SK-N-SH (cell line): Measurements from ENCODE around the gene CLCA4. TPM values are rescaled to one million over a fixed set of nuclear protein-coding genes. Genes with fewer than 3 reads are reported as not detected.

Experiments used
- CTCF ChIA-PET: fragments of 300-600, 350-600 bp; formaldehyde crosslinking; extraction: SDS; loops from one replicate; lab custom pipeline; 2021; lab: Yijun Ruan, JAX
- POLR2A ChIA-PET: fragments of 350-600 bp; sonication (Branson Sonifier 250); formaldehyde crosslinking; extraction: SDS; loops from one replicate; lab custom pipeline; 2020; ENCODE audit warnings: antibody characterized with exemption, inconsistent platforms; lab: Yijun Ruan, JAX
- DNase-seq: peaks from one replicate; pipeline ENCODE4 v3.0.0; 2012
- H2AFZ ChIP-seq: fragments of 200-600 bp; sonication (generic); 2 replicates; pipeline ENCODE4 v1.8.1; 2016; ENCODE audit warnings: antibody characterized with exemption, mild to moderate bottlenecking, low read depth
- H3F3A ChIP-seq: fragments of 200-600 bp; sonication (generic); replicated peaks from 2 replicates; pipeline ENCODE3; 2016; ENCODE audit warnings: antibody characterized with exemption, mild to moderate bottlenecking; ENCODE audit not compliant: insufficient read depth
- H3K27ac ChIP-seq, 2 experiments: fragments of 200-500 bp in 1 of 2; fragments of 200-600 bp in 1 of 2; sonication (Bioruptor generic) in 1 of 2; sonication (generic), shearing (Covaris generic) in 1 of 2; 2 replicates each; pipeline versions ENCODE4 v1.5.1 to v1.6.1; 2014 to 2016; ENCODE audit warnings: low read depth in 2 of 2, inconsistent platforms in 1 of 2, low read length in 1 of 2, mild to moderate bottlenecking in 1 of 2, mixed read lengths in 1 of 2
- H3K27me3 ChIP-seq: fragments of 200-600 bp; sonication (generic), shearing (Covaris generic); 2 replicates; pipeline ENCODE4 v1.6.1; 2016; ENCODE audit warnings: mixed run types; ENCODE audit not compliant: insufficient read depth
- H3K36me3 ChIP-seq, 2 experiments: fragments of 200-500 bp in 1 of 2; fragments of 200-600 bp in 1 of 2; sonication (Bioruptor generic) in 1 of 2; sonication (generic) in 1 of 2; replicated peaks in 1 of 2; 2 replicates each; pipeline versions ENCODE3 to v1.5.1; 2014 to 2016; ENCODE audit warnings: low read length in 1 of 2, mild to moderate bottlenecking in 1 of 2; ENCODE audit not compliant: insufficient read depth in 2 of 2, control insufficient read depth in 1 of 2
- H3K4me1 ChIP-seq, 2 experiments: fragments of 200-500 bp in 1 of 2; fragments of 200-600 bp in 1 of 2; sonication (Bioruptor generic) in 1 of 2; sonication (generic), shearing (Covaris generic) in 1 of 2; 2 replicates each; pipeline versions ENCODE4 v1.5.1 to v1.6.1; 2014 to 2016; ENCODE audit warnings: low read depth in 1 of 2, low read length in 1 of 2, mixed run types in 1 of 2; ENCODE audit not compliant: insufficient read depth in 2 of 2, control insufficient read depth in 1 of 2
- H3K4me2 ChIP-seq: fragments of 200-600 bp; sonication (generic), shearing (Covaris generic); 2 replicates; pipeline ENCODE4 v1.6.1; 2017; ENCODE audit warnings: mixed run types
- H3K4me3 ChIP-seq, 2 experiments: fragments of 200-500 bp in 1 of 2; fragments of 200-600 bp in 1 of 2; sonication (Bioruptor generic) in 1 of 2; sonication (generic), shearing (Covaris generic) in 1 of 2; 2 replicates each; pipeline versions ENCODE4 v1.5.1 to v1.8.1; 2014 to 2016; ENCODE audit warnings: low read depth in 2 of 2, inconsistent platforms in 1 of 2, low read length in 1 of 2, mild to moderate bottlenecking in 1 of 2, mixed read lengths in 1 of 2, moderate library complexity in 1 of 2
- H3K79me2 ChIP-seq: fragments of 200-600 bp; sonication (generic); 2 replicates; pipeline ENCODE4 v1.8.1; 2017; ENCODE audit warnings: mild to moderate bottlenecking; ENCODE audit not compliant: insufficient read depth
- H3K9ac ChIP-seq: fragments of 200-600 bp; sonication (generic); 2 replicates; pipeline ENCODE4 v1.6.1; 2017; ENCODE audit warnings: mixed run types
- H3K9me2 ChIP-seq: fragments of 200-600 bp; sonication (generic); 2 replicates; pipeline ENCODE4 v1.6.1; 2017; ENCODE audit warnings: mixed run types
- H3K9me3 ChIP-seq: fragments of 200-600 bp; sonication (generic); 2 replicates; pipeline ENCODE4 v1.6.1; 2017; ENCODE audit warnings: mixed run types, mild to moderate bottlenecking, moderate library complexity
- H4K20me1 ChIP-seq: fragments of 200-600 bp; sonication (generic); 2 replicates; pipeline ENCODE4 v1.6.1; 2017; ENCODE audit warnings: mild to moderate bottlenecking, mixed run types; ENCODE audit not compliant: insufficient read depth
- CHD2 ChIP-seq: fragments of 150-350 bp; IDR thresholded peaks from 2 replicates; pipeline ENCODE4 v1.6.1; 2018; ENCODE audit warnings: low read length; ENCODE audit not compliant: partially characterized antibody
- ELF1 ChIP-seq: IDR thresholded peaks from 2 replicates; pipeline ENCODE4 v1.4.0; 2012
- EZH2phosphoT487 ChIP-seq: fragments of 200-600 bp; sonication (generic); IDR thresholded peaks from 2 replicates; pipeline ENCODE4 v1.6.1; 2017; ENCODE audit warnings: low read depth, mixed run types, mild to moderate bottlenecking, antibody characterized with exemption, moderate library complexity, borderline replicate concordance
- FOSL2 ChIP-seq: IDR thresholded peaks from 2 replicates; pipeline ENCODE4 v1.4.0; 2012; ENCODE audit warnings: low read depth, mild to moderate bottlenecking, moderate library complexity, borderline replicate concordance
- GABPA ChIP-seq: IDR thresholded peaks from 2 replicates; pipeline ENCODE4 v1.4.0; 2012; ENCODE audit warnings: low read depth, mild to moderate bottlenecking
- JUND ChIP-seq: IDR thresholded peaks from 2 replicates; pipeline ENCODE4 v1.4.0; 2012
- MXI1 ChIP-seq: IDR thresholded peaks from 2 replicates; pipeline ENCODE4 v1.6.1; 2012; ENCODE audit warnings: mild to moderate bottlenecking, low read depth, low read length, improper control_type of control experiment
- NFIC ChIP-seq: IDR thresholded peaks from 2 replicates; pipeline ENCODE4 v1.4.0; 2012; ENCODE audit warnings: borderline replicate concordance
- NRF1 ChIP-seq: IDR thresholded peaks from 2 replicates; pipeline ENCODE4 v1.6.1; 2012; ENCODE audit warnings: low read depth, mild to moderate bottlenecking, low read length
- RAD21 ChIP-seq: IDR thresholded peaks from 2 replicates; pipeline ENCODE4 v1.6.1; 2012; ENCODE audit warnings: mild to moderate bottlenecking, low read length
- RCOR1 ChIP-seq: fragments of 150-350 bp; IDR thresholded peaks from 2 replicates; pipeline ENCODE4 v1.6.1; 2017; ENCODE audit warnings: antibody characterized with exemption, low read length
- RFX5 ChIP-seq: IDR thresholded peaks from 2 replicates; pipeline ENCODE4 v1.6.1; 2012; ENCODE audit warnings: mild to moderate bottlenecking, improper control_type of control experiment, low read length
- RXRA ChIP-seq: IDR thresholded peaks from 2 replicates; pipeline ENCODE4 v1.4.0; 2012; ENCODE audit warnings: low read depth, mild to moderate bottlenecking, borderline replicate concordance
- SIN3A ChIP-seq: IDR thresholded peaks from 2 replicates; pipeline ENCODE4 v1.6.1; 2012; ENCODE audit warnings: low read depth, mild to moderate bottlenecking, low read length, moderate library complexity, borderline replicate concordance
- TAF1 ChIP-seq: IDR thresholded peaks from 2 replicates; pipeline ENCODE4 v1.6.1; 2012; ENCODE audit warnings: low read depth, mild to moderate bottlenecking, low read length, moderate library complexity, borderline replicate concordance
- TEAD4 ChIP-seq: IDR thresholded peaks from 2 replicates; pipeline ENCODE4 v1.4.0; 2012; ENCODE audit warnings: mild to moderate bottlenecking, borderline replicate concordance; ENCODE audit not compliant: insufficient read depth
- WGBS: methylation state at CpG from one replicate; pipeline ENCODE4 v1.1.6; 2017; ENCODE audit warnings: low lambda C conversion rate; 5-methylcytosine and 5-hydroxymethylcytosine counted together
- polyA plus RNA-seq, 3 experiments: library from polyadenylated mRNA; depleted of rRNA; stranded (reverse); fragments of >200 nt; gene quantifications; 2 replicates each; pipeline ENCODE4 v1.2.3, GENCODE V29; 2012
- TF ChIP-seq, protein P1 (sequence below): IDR thresholded peaks from 2 replicates; pipeline ENCODE4 v1.6.1; 2012; ENCODE audit warnings: mild to moderate bottlenecking, low read depth, low read length, moderate library complexity
- TF ChIP-seq, protein P2 (sequence below): IDR thresholded peaks from 2 replicates; pipeline ENCODE4 v1.4.0; 2012; ENCODE audit warnings: low read depth
- TF ChIP-seq, protein P3 (sequence below): fragments of 150-350 bp; IDR thresholded peaks from 2 replicates; pipeline ENCODE4 v1.6.1; 2017; ENCODE audit warnings: antibody characterized with exemption, low read length, low read depth, borderline replicate concordance

CLCA4 gene
- polyA plus RNA-seq, 1 of the 3 experiments (the other 2 are of a cell fraction): not detected

DNA sequence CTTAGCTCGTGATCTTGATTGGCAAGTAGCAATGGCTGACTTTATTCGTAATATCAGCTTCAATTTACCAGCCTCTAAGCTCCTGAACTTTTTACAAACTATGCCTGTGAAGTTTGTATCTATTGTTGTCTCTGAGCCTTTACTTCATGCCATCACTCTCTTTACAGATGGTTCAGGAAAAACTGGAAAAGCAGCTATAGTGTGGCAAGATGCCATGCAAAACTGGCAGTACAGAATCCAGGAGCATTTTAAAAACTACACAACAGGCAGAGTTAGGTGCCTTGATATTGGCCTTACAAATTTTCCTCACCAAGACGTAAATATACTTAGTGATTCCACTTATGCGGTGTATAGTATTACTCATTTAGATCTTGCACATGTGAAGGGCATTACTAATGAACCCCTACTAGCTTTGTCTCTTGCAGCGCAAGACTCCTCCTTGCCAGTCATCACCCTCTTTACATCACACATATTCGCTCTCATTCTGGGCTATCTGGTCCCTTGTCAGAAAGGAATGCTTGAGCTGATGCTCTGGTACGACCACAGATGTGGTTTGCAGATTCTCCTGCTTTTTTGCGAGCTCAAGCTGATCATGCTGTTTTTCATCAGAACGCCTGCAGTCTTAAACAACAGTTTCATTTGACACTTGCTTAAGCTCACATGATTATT lies 41.8 kb upstream of the CLCA4 start:
- no peaks in the 10 kb centered on the region for H3K36me3 ChIP-seq
- no peak overlapping the region for H3K27ac ChIP-seq
- H3F3A ChIP-seq: peaks cover 5% of the 10 kb centered on the region
- no peak overlapping the region for H3K4me2 ChIP-seq
- no peaks in the 10 kb centered on the region for H3K9me3 ChIP-seq
- DNase-seq: no peak
- no peaks in the 10 kb centered on the region; a peak in 1 of 4 replicates for H3K4me1 ChIP-seq
- H3K4me3 ChIP-seq: no peak overlapping the region
- no peaks in the 10 kb centered on the region for H3K27me3 ChIP-seq
- H3K9ac ChIP-seq: no peak overlapping the region
- no peaks in the 10 kb centered on the region for H3K79me2 ChIP-seq
- no peaks in the 10 kb centered on the region for H4K20me1 ChIP-seq
- no peak overlapping the region for H2AFZ ChIP-seq
- POLR2A ChIA-PET: no interaction called here
- TF ChIP-seq RXRA (no peak), SIN3A (no peak), RCOR1 (no peak), FOSL2 (no peak), GABPA (no peak), RFX5 (no peak), CHD2 (no peak), EZH2phosphoT487 (no peak), RAD21 (no peak), NFIC (no peak), MXI1 (no peak), ELF1 (no peak), TEAD4 (no peak), TAF1 (no peak), NRF1 (no peak), JUND (no peak)
- TF ChIP-seq, protein P1, sequence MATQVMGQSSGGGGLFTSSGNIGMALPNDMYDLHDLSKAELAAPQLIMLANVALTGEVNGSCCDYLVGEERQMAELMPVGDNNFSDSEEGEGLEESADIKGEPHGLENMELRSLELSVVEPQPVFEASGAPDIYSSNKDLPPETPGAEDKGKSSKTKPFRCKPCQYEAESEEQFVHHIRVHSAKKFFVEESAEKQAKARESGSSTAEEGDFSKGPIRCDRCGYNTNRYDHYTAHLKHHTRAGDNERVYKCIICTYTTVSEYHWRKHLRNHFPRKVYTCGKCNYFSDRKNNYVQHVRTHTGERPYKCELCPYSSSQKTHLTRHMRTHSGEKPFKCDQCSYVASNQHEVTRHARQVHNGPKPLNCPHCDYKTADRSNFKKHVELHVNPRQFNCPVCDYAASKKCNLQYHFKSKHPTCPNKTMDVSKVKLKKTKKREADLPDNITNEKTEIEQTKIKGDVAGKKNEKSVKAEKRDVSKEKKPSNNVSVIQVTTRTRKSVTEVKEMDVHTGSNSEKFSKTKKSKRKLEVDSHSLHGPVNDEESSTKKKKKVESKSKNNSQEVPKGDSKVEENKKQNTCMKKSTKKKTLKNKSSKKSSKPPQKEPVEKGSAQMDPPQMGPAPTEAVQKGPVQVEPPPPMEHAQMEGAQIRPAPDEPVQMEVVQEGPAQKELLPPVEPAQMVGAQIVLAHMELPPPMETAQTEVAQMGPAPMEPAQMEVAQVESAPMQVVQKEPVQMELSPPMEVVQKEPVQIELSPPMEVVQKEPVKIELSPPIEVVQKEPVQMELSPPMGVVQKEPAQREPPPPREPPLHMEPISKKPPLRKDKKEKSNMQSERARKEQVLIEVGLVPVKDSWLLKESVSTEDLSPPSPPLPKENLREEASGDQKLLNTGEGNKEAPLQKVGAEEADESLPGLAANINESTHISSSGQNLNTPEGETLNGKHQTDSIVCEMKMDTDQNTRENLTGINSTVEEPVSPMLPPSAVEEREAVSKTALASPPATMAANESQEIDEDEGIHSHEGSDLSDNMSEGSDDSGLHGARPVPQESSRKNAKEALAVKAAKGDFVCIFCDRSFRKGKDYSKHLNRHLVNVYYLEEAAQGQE: no peak
- TF ChIP-seq, protein P2, sequence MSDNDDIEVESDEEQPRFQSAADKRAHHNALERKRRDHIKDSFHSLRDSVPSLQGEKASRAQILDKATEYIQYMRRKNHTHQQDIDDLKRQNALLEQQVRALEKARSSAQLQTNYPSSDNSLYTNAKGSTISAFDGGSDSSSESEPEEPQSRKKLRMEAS: no peak
- TF ChIP-seq, protein P3, sequence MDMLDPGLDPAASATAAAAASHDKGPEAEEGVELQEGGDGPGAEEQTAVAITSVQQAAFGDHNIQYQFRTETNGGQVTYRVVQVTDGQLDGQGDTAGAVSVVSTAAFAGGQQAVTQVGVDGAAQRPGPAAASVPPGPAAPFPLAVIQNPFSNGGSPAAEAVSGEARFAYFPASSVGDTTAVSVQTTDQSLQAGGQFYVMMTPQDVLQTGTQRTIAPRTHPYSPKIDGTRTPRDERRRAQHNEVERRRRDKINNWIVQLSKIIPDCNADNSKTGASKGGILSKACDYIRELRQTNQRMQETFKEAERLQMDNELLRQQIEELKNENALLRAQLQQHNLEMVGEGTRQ: no peak
- TF ChIP-seq, all 33 proteins: peak for 0
- CTCF ChIA-PET: interaction anchor here (0.6 to 5.3 kb wide), 6 partner anchors 16 to 580 kb away, joined by 3 to 25 read pairs (median 4); partner anchors contain the start of gene SH3GLB1
- 81% methylated on average over 9 of the region's 9 CpGs for WGBS
- H3K9me2 ChIP-seq: no peaks in the 10 kb centered on the region
